ENCODE results near the gene UNG. TPM values are rescaled to one million over a fixed set of nuclear protein-coding genes. Genes with fewer than 3 reads are reported as not detected.

The UNG gene
- total and polyA plus RNA-seq, 2 of the 8 experiments (the other 6 are each of a cell fraction or from before 2014, with no cell fraction given) = 71.6 to 163 TPM

GRCh38 chr12:109058773-109059172 lies 38.6 kb upstream of the UNG start:
- Histone ChIP-seq H2BK120ac (replicated peaks; ENCODE audit: low read depth, low read length) (no peak overlapping the region), H2BK5ac (ENCODE audit: low read depth, low read length) (no peak overlapping the region), H3K9me3 (ENCODE audit: insufficient read depth in 2 of 2, low read depth in 1 of 2, low read length in 1 of 2) (no peaks in the 10 kb centered on the region), H4K20me1 (replicated peaks in 1 of 2; ENCODE audit: control insufficient read depth in 1 of 2, insufficient read depth in 2 of 2, low read length in 2 of 2) (no peaks in the 10 kb centered on the region), H2BK12ac (ENCODE audit: low read depth, low read length) (no peak overlapping the region), H2AK5ac (ENCODE audit: low read depth, low read length) (no peak overlapping the region), H3K23me2 (ENCODE audit: low read depth, low read length) (no peaks in the 10 kb centered on the region), H3K36me3 (ENCODE audit: control insufficient read depth in 2 of 4, insufficient read depth in 4 of 4, low read length in 3 of 4) (no peaks in the 10 kb centered on the region), H3K23ac (ENCODE audit: insufficient read length) (no peak overlapping the region), H4K91ac (replicated peaks; ENCODE audit: insufficient read length, low read length) (no peak overlapping the region), H3K27me3 (replicated peaks in 1 of 4; ENCODE audit: control insufficient read depth in 3 of 4, extremely low read depth in 1 of 4, insufficient read depth in 3 of 4, low read length in 3 of 4) (no peaks in the 10 kb centered on the region), H3K4me3 (ENCODE audit: extremely low read depth in 1 of 4, insufficient read depth in 2 of 4, low read depth in 3 of 4, low read length in 4 of 4) (no peak overlapping the region), H3K18ac (ENCODE audit: extremely low read depth, low read length) (no peak overlapping the region), H2AFZ (ENCODE audit: low read length) (no peak overlapping the region), H4K8ac (ENCODE audit: extremely low read depth, insufficient read depth, low read length) (no peak overlapping the region), H3K79me1 (ENCODE audit: low read depth, low read length) (no peaks in the 10 kb centered on the region), H3K14ac (ENCODE audit: insufficient read length) (no peak overlapping the region), H3K4me2 (ENCODE audit: insufficient read depth in 1 of 2, low read depth in 2 of 2, low read length in 2 of 2) (no peak overlapping the region), H3K79me2 (ENCODE audit: control insufficient read depth in 1 of 2, insufficient read depth in 2 of 2, low read length in 2 of 2) (no peaks in the 10 kb centered on the region), H3K4me1 (replicated peaks in 1 of 4; ENCODE audit: control insufficient read depth in 3 of 4, insufficient read depth in 4 of 4, low read length in 3 of 4) (no peaks in the 10 kb centered on the region), H3K27ac (ENCODE audit: low read depth, low read length) (no peak overlapping the region), H3K9ac (replicated peaks in 1 of 4; ENCODE audit: extremely low read depth in 1 of 4, low read depth in 3 of 4, low read length in 3 of 4) (no peak overlapping the region), H3K56ac (replicated peaks; ENCODE audit: insufficient read length, low read depth, low read length) (no peak overlapping the region), H2BK15ac (ENCODE audit: low read length) (no peak overlapping the region), H3K4ac (replicated peaks; ENCODE audit: insufficient read length, low read depth, low read length) (no peak overlapping the region), H2BK20ac (ENCODE audit: low read length) (no peak overlapping the region), H4K5ac (ENCODE audit: insufficient read length, low read depth, low read length) (no peak overlapping the region)
- FAIRE-seq = no peak
- ChIA-PET POLR2A (ENCODE audit: partially characterized antibody) (no interaction called here), CTCF (ENCODE audit: partially characterized antibody) (interaction anchor here (1.6 to 2.4 kb wide), 2 partner anchors 10 to 89 kb away, joined by 3 to 10 read pairs; no protein-coding TSS in a partner anchor)
- DNase-seq (ENCODE audit: low read depth in 1 of 2, low spot score in 2 of 2) = no peak
- WGBS, 2 experiments (ENCODE audit: extremely low coverage in 1 of 2, insufficient coverage in 1 of 2, insufficient read length in 1 of 2, insufficient replicate concordance in 2 of 2, low coverage in 1 of 2, low lambda C conversion rate in 2 of 2, missing lambda C conversion rate in 1 of 2) = 89% methylated on average over 6 of the region's 6 CpGs; no CpG with 5 or more reads in 1 of the 2 experiments
- no peak for TF ChIP-seq CBX5 (IDR thresholded peaks at IDR 0.05; ENCODE audit: low read depth, low read length)
- TF ChIP-seq SP1 (IDR thresholded peaks at IDR 0.05; ENCODE audit: low read depth, low read length) = no peak
- TF ChIP-seq MAFK (IDR thresholded peaks at IDR 0.05; ENCODE audit: low read depth, low read length) = no peak
- no peak for TF ChIP-seq POLR2A (IDR thresholded peaks at IDR 0.05; ENCODE audit: control extremely low read depth in 1 of 2, low read depth in 2 of 2, low read length in 2 of 2)
- no peak for TF ChIP-seq JUND (IDR thresholded peaks at IDR 0.05; ENCODE audit: low read length)
- no peak for TF ChIP-seq KDM4A (IDR thresholded peaks at IDR 0.05; ENCODE audit: low read depth, low read length, severe bottlenecking)
- no peak for TF ChIP-seq ATF2 (IDR thresholded peaks at IDR 0.05; ENCODE audit: low read length)
- no peak for TF ChIP-seq CBX8 (IDR thresholded peaks at IDR 0.05; ENCODE audit: borderline replicate concordance, low read depth, low read length)
- no peak for TF ChIP-seq POU5F1 (IDR thresholded peaks at IDR 0.05; ENCODE audit: low read depth, low read length)
- no peak for TF ChIP-seq CREB1 (IDR thresholded peaks at IDR 0.05)
- no peak for TF ChIP-seq MAX (IDR thresholded peaks at IDR 0.05)
